ENCODE data around the gene CCNB2. TPM values are rescaled to one million over a fixed set of nuclear protein-coding genes. Genes with fewer than 3 reads are reported as not detected.

Gene CCNB2
- total and polyA plus RNA-seq, 2 of the 8 experiments (the other 6 are each of a cell fraction or from before 2014, with no cell fraction given) = 70.7 to 92.1 TPM

- TF ChIP-seq YY1 (IDR thresholded peaks at IDR 0.05; ENCODE audit: low read depth, low read length) (no peak), CTBP2 (IDR thresholded peaks at IDR 0.05; ENCODE audit: borderline replicate concordance, insufficient read depth, insufficient read length, low read length) (no peak), KDM4A (IDR thresholded peaks at IDR 0.05; ENCODE audit: low read depth, low read length, severe bottlenecking) (no peak), KDM5A (IDR thresholded peaks at IDR 0.05; ENCODE audit: low read length) (no peak)
- TF ChIP-seq, protein P1, sequence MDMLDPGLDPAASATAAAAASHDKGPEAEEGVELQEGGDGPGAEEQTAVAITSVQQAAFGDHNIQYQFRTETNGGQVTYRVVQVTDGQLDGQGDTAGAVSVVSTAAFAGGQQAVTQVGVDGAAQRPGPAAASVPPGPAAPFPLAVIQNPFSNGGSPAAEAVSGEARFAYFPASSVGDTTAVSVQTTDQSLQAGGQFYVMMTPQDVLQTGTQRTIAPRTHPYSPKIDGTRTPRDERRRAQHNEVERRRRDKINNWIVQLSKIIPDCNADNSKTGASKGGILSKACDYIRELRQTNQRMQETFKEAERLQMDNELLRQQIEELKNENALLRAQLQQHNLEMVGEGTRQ (IDR thresholded peaks at IDR 0.05; ENCODE audit: low read length) = no peak
Observed at GRCh38 chr15:59063042-59063441, 41.9 kb upstream of the CCNB2 start (continued).
